ENCODE results near the gene MGAT1.
A peak's percentile ranks its signal among the peaks of the same experiment; 100 is the strongest.

MGAT1 gene

GRCh38 chr5:180824630-180825476, 22.2 kb upstream of the MGAT1 start:
- Histone ChIP-seq H3K36me3 (ENCODE audit: control insufficient read depth in 1 of 2, insufficient read depth in 2 of 2, low read depth in 1 of 2, low read length in 2 of 2) (peaks cover 3 to 8% of the 10 kb centered on the region in 2 experiments), H2AFZ (ENCODE audit: low read depth, low read length) (no peak overlapping the region), H2BK12ac (ENCODE audit: low read length in 2 of 2) (peak overlapping the region in 1 of 2 experiments; percentile 47), H4K8ac (ENCODE audit: low read length) (no peak overlapping the region), H3K18ac (ENCODE audit: low read depth in 1 of 2, low read length in 2 of 2) (no peak overlapping the region), H3K27ac (ENCODE audit: low read length, poor library complexity, severe bottlenecking) (no peak overlapping the region), H3K27me3 (ENCODE audit: control insufficient read depth in 1 of 2, insufficient read depth in 1 of 2, low read length in 2 of 2) (no peaks in the 10 kb centered on the region), H3K9ac (ENCODE audit: low read length) (peak overlapping the region; percentile 37), H3K79me1 (replicated peaks; ENCODE audit: low read length, poor library complexity, severe bottlenecking) (peaks cover 3% of the 10 kb centered on the region), H2BK5ac (ENCODE audit: low read depth, low read length, poor library complexity, severe bottlenecking) (no peak overlapping the region), H3K4me1 (ENCODE audit: control insufficient read depth, insufficient read depth, low read depth, low read length) (peaks cover 12% of the 10 kb centered on the region), H3K14ac (ENCODE audit: low read length in 2 of 2) (no peak overlapping the region), H2BK120ac (ENCODE audit: low read depth, low read length) (no peak overlapping the region), H2BK15ac (ENCODE audit: low read depth, poor library complexity, severe bottlenecking) (no peak overlapping the region), H3K4ac (ENCODE audit: low read depth in 1 of 2, low read length in 2 of 2) (no peak overlapping the region), H4K91ac (ENCODE audit: low read length) (no peak overlapping the region), H3K4me2 (ENCODE audit: low read length, poor library complexity, severe bottlenecking) (no peak overlapping the region), H3K23ac (ENCODE audit: low read length in 2 of 2) (no peak overlapping the region), H2AK5ac (ENCODE audit: low read length, severe bottlenecking) (peak overlapping the region; percentile 62), H3K4me3 (ENCODE audit: insufficient read depth in 1 of 2, low read depth in 1 of 2, low read length in 2 of 2) (peak overlapping the region in 1 of 2 experiments; percentile 35), H3K9me3 (ENCODE audit: control insufficient read depth, low read length) (peaks cover 6% of the 10 kb centered on the region)
- no peak for DNase-seq
- 66% methylated on average over 10 of the region's 10 CpGs for WGBS

DNA sequence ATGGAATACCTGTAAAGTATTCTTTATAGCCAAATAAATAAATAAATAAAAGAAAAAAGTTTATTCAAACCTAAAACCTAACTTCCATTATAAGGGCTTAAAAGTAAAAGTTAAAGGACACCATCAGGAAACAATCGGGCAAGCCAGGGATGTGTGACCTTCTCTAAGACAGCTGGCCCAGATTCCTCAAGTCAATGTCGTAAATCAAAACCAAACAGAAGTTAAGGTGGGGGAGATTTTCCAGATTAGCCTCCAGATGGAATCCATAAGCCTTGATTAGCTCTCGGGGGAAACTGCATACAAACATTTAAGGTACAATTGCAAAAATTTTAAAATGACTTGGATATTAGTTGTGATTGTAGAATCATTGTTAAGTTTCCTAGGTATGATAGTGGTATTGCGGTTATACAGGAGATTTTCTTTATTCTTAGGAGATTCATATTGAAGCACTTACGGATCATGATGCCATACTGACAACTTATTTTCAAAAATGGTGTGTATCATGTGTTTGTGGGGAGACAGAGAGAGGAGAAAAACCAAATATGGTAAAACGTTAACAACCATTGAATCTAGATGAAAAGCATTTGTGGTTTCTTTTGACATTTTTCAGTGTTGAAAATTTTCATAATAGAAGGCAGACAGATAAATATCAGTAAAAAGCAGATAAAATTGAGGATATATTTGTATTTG, 21.5 kb upstream of the MGAT1 start:
- no peak overlapping the region for H2AFZ ChIP-seq (ENCODE audit: low read depth, low read length)
- no peak overlapping the region for H3K4me2 ChIP-seq (ENCODE audit: low read length, poor library complexity, severe bottlenecking)
- H3K9me3 ChIP-seq (ENCODE audit: control insufficient read depth, low read length) = no peaks in the 10 kb centered on the region
- no peak overlapping the region for H3K23ac ChIP-seq (ENCODE audit: low read length in 2 of 2)
- H2BK5ac ChIP-seq (ENCODE audit: low read depth, low read length, poor library complexity, severe bottlenecking) = no peak overlapping the region
- H3K36me3 ChIP-seq (ENCODE audit: control insufficient read depth in 1 of 2, insufficient read depth in 2 of 2, low read depth in 1 of 2, low read length in 2 of 2) = no peaks in the 10 kb centered on the region
- H3K79me1 ChIP-seq (replicated peaks; ENCODE audit: low read length, poor library complexity, severe bottlenecking) = no peaks in the 10 kb centered on the region
- no peak for DNase-seq
- no peak overlapping the region for H3K4me3 ChIP-seq (ENCODE audit: insufficient read depth in 1 of 2, low read depth in 1 of 2, low read length in 2 of 2)
- H2BK15ac ChIP-seq (ENCODE audit: low read depth, poor library complexity, severe bottlenecking) = no peak overlapping the region
- no peak overlapping the region for H4K91ac ChIP-seq (ENCODE audit: low read length)
- no peak overlapping the region for H3K18ac ChIP-seq (ENCODE audit: low read depth in 1 of 2, low read length in 2 of 2)
- H3K27me3 ChIP-seq (ENCODE audit: control insufficient read depth in 1 of 2, insufficient read depth in 1 of 2, low read length in 2 of 2) = no peaks in the 10 kb centered on the region
- H4K8ac ChIP-seq (ENCODE audit: low read length) = no peak overlapping the region
- H3K14ac ChIP-seq (ENCODE audit: low read length in 2 of 2) = no peak overlapping the region
- no peak overlapping the region for H2BK12ac ChIP-seq (ENCODE audit: low read length in 2 of 2)
- H2AK5ac ChIP-seq (ENCODE audit: low read length, severe bottlenecking) = no peak overlapping the region
- WGBS = 72% methylated on average over 6 of the region's 6 CpGs
- H2BK120ac ChIP-seq (ENCODE audit: low read depth, low read length) = no peak overlapping the region
- H3K27ac ChIP-seq (ENCODE audit: low read length, poor library complexity, severe bottlenecking) = no peak overlapping the region
- no peak overlapping the region for H3K4ac ChIP-seq (ENCODE audit: low read depth in 1 of 2, low read length in 2 of 2)
- H3K9ac ChIP-seq (ENCODE audit: low read length) = peak overlapping the region; percentile 37
- peaks cover 12% of the 10 kb centered on the region for H3K4me1 ChIP-seq (ENCODE audit: control insufficient read depth, insufficient read depth, low read depth, low read length)

DNA sequence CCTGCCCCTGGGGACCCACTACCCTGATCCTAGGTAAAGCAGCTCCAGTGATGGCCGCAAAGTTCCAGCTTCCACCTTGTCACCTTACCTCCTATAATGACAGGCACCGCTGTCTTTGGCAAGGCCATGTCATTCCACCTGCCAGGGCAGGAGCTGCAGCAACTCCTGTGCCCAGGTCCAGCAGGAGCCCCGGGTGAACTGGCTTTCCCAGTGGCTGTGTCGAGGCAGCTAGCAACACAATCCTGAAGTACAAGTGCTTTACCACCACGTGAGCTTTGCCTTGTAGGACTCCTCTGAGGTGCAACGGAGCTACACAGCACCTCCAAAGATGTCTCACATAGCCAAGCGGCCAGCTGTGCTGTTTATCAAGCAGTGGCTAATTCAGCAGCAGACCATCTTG, 20.7 kb upstream of the MGAT1 start:
- Histone ChIP-seq H3K23ac (ENCODE audit: low read length in 2 of 2) (no peak overlapping the region), H3K79me1 (replicated peaks; ENCODE audit: low read length, poor library complexity, severe bottlenecking) (no peaks in the 10 kb centered on the region), H3K27ac (ENCODE audit: low read length, poor library complexity, severe bottlenecking) (no peak overlapping the region), H3K18ac (ENCODE audit: low read depth in 1 of 2, low read length in 2 of 2) (peak overlapping the region in 1 of 2 experiments; percentile 6), H2BK120ac (ENCODE audit: low read depth, low read length) (no peak overlapping the region), H2BK12ac (ENCODE audit: low read length in 2 of 2) (no peak overlapping the region), H3K4ac (ENCODE audit: low read depth in 1 of 2, low read length in 2 of 2) (peak overlapping the region in 1 of 2 experiments; percentile 35), H3K9ac (ENCODE audit: low read length) (no peak overlapping the region), H3K36me3 (ENCODE audit: control insufficient read depth in 1 of 2, insufficient read depth in 2 of 2, low read depth in 1 of 2, low read length in 2 of 2) (no peaks in the 10 kb centered on the region), H2BK15ac (ENCODE audit: low read depth, poor library complexity, severe bottlenecking) (no peak overlapping the region), H3K4me3 (ENCODE audit: insufficient read depth in 1 of 2, low read depth in 1 of 2, low read length in 2 of 2) (no peak overlapping the region), H4K8ac (ENCODE audit: low read length) (no peak overlapping the region), H3K14ac (ENCODE audit: low read length in 2 of 2) (no peak overlapping the region), H4K91ac (ENCODE audit: low read length) (peak overlapping the region; percentile 28), H3K4me2 (ENCODE audit: low read length, poor library complexity, severe bottlenecking) (no peak overlapping the region), H3K4me1 (ENCODE audit: control insufficient read depth, insufficient read depth, low read depth, low read length) (peaks cover 14% of the 10 kb centered on the region), H2BK5ac (ENCODE audit: low read depth, low read length, poor library complexity, severe bottlenecking) (no peak overlapping the region), H2AFZ (ENCODE audit: low read depth, low read length) (no peak overlapping the region), H3K9me3 (ENCODE audit: control insufficient read depth, low read length) (no peaks in the 10 kb centered on the region), H3K27me3 (ENCODE audit: control insufficient read depth in 1 of 2, insufficient read depth in 1 of 2, low read length in 2 of 2) (no peaks in the 10 kb centered on the region), H2AK5ac (ENCODE audit: low read length, severe bottlenecking) (peak overlapping the region; percentile 27)
- 76% methylated on average over 7 of the region's 7 CpGs for WGBS
- no peak for DNase-seq

DNA sequence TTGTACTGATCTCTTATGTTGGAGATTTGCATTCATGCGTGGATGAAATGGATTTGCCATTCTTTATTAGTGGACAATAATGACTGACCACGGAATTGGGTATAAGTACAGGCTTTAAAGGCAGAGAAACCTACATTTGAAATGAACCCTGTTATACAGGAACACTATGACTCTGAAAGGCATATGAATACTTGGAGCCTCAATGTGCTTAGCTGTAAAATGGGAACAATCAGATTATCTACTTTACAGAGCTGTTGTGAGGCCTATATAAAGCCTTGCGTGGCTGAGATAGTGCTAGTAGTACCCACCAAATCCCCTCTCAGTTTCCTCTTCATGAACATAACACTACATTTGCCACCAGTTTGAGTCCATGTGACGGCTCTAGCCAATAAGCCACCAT, 18.9 kb upstream of the MGAT1 start:
- Histone ChIP-seq H3K18ac (ENCODE audit: low read depth in 1 of 2, low read length in 2 of 2) (no peak overlapping the region), H3K4ac (ENCODE audit: low read depth in 1 of 2, low read length in 2 of 2) (no peak overlapping the region), H3K27me3 (ENCODE audit: control insufficient read depth in 1 of 2, insufficient read depth in 1 of 2, low read length in 2 of 2) (no peaks in the 10 kb centered on the region), H2BK12ac (ENCODE audit: low read length in 2 of 2) (no peak overlapping the region), H4K91ac (ENCODE audit: low read length) (no peak overlapping the region), H2AFZ (ENCODE audit: low read depth, low read length) (no peak overlapping the region), H3K9ac (ENCODE audit: low read length) (no peak overlapping the region), H3K27ac (ENCODE audit: low read length, poor library complexity, severe bottlenecking) (no peak overlapping the region), H2BK15ac (ENCODE audit: low read depth, poor library complexity, severe bottlenecking) (no peak overlapping the region), H3K4me1 (ENCODE audit: control insufficient read depth, insufficient read depth, low read depth, low read length) (peaks cover 24% of the 10 kb centered on the region), H3K23ac (ENCODE audit: low read length in 2 of 2) (no peak overlapping the region), H4K8ac (ENCODE audit: low read length) (no peak overlapping the region), H3K36me3 (ENCODE audit: control insufficient read depth in 1 of 2, insufficient read depth in 2 of 2, low read depth in 1 of 2, low read length in 2 of 2) (no peaks in the 10 kb centered on the region), H2AK5ac (ENCODE audit: low read length, severe bottlenecking) (no peak overlapping the region), H3K9me3 (ENCODE audit: control insufficient read depth, low read length) (no peaks in the 10 kb centered on the region), H2BK5ac (ENCODE audit: low read depth, low read length, poor library complexity, severe bottlenecking) (no peak overlapping the region), H3K14ac (ENCODE audit: low read length in 2 of 2) (no peak overlapping the region), H3K79me1 (replicated peaks; ENCODE audit: low read length, poor library complexity, severe bottlenecking) (no peaks in the 10 kb centered on the region), H3K4me2 (ENCODE audit: low read length, poor library complexity, severe bottlenecking) (no peak overlapping the region), H3K4me3 (ENCODE audit: insufficient read depth in 1 of 2, low read depth in 1 of 2, low read length in 2 of 2) (no peak overlapping the region), H2BK120ac (ENCODE audit: low read depth, low read length) (no peak overlapping the region)
- 96% methylated on average over 4 of the region's 4 CpGs for WGBS
- no peak for DNase-seq

Data from mesenchymal stem cell (in vitro differentiated cells and primary cell).